H9 (cell line): ENCODE data around the gene NLGN4X. TPM values are rescaled to one million over a fixed set of nuclear protein-coding genes. Genes with fewer than 3 reads are reported as not detected.

Experiments used
- DNase-seq: peaks from one replicate; pipeline ENCODE4 v3.0.0-alpha.2; 2017
- H2AFZ ChIP-seq: one replicate; pipeline ENCODE4 v1.6.1; 2013; ENCODE audit warnings: mild to moderate bottlenecking, low read length, control low read depth, moderate library complexity
- H2AK5ac ChIP-seq: 2 replicates; pipeline ENCODE4 v1.6.1; 2013; ENCODE audit warnings: low read length, control low read depth, mixed read lengths; ENCODE audit not compliant: insufficient read length
- H2BK120ac ChIP-seq: one replicate; pipeline ENCODE4 v1.6.1; 2013; ENCODE audit warnings: low read depth, mild to moderate bottlenecking, low read length, control low read depth, inconsistent platforms; ENCODE audit not compliant: poor library complexity, severe bottlenecking
- H2BK12ac ChIP-seq: 2 replicates; pipeline ENCODE4 v1.6.1; 2013; ENCODE audit warnings: low read length, control low read depth, mixed read lengths, low read depth; ENCODE audit not compliant: insufficient read length
- H2BK15ac ChIP-seq: 2 replicates; pipeline ENCODE4 v1.6.1; 2013; ENCODE audit warnings: low read depth, low read length, control low read depth
- H2BK20ac ChIP-seq: one replicate; pipeline ENCODE4 v1.6.1; 2013; ENCODE audit warnings: low read depth, mild to moderate bottlenecking, low read length, control low read depth, inconsistent platforms; ENCODE audit not compliant: poor library complexity, severe bottlenecking
- H2BK5ac ChIP-seq: 2 replicates; pipeline ENCODE4 v1.6.1; 2013; ENCODE audit warnings: low read length, control low read depth, mixed read lengths; ENCODE audit not compliant: insufficient read length
- H3K14ac ChIP-seq: 2 replicates; pipeline ENCODE4 v1.6.1; 2013; ENCODE audit warnings: low read length, control low read depth; ENCODE audit not compliant: insufficient read depth
- H3K18ac ChIP-seq: 2 replicates; pipeline ENCODE4 v1.6.1; 2013; ENCODE audit warnings: low read depth, mild to moderate bottlenecking, mixed read lengths, low read length, control low read depth; ENCODE audit not compliant: insufficient read length
- H3K23ac ChIP-seq: 2 replicates; pipeline ENCODE4 v1.6.1; 2013; ENCODE audit warnings: low read length, control low read depth, mixed read lengths, low read depth; ENCODE audit not compliant: insufficient read length
- H3K23me2 ChIP-seq: 2 replicates; pipeline ENCODE4 v1.6.1; 2013; ENCODE audit warnings: low read depth, mild to moderate bottlenecking, mixed read lengths, low read length, control low read depth; ENCODE audit not compliant: insufficient read length, poor library complexity, severe bottlenecking
- H3K27ac ChIP-seq: 2 replicates; pipeline ENCODE4 v1.5.1; 2013; ENCODE audit warnings: low read length, control low read depth, mixed read lengths, low read depth; ENCODE audit not compliant: insufficient read length
- H3K27me3 ChIP-seq: 2 replicates; pipeline ENCODE4 v1.6.1; 2013; ENCODE audit warnings: low read length, control low read depth, inconsistent platforms; ENCODE audit not compliant: insufficient read depth
- H3K4ac ChIP-seq: 2 replicates; pipeline ENCODE4 v1.6.1; 2013; ENCODE audit warnings: low read depth, mild to moderate bottlenecking, control low read depth, inconsistent platforms, low read length, moderate library complexity
- H3K4me1 ChIP-seq: 2 replicates; pipeline ENCODE4 v1.6.1; 2013; ENCODE audit warnings: low read length, control low read depth, inconsistent platforms; ENCODE audit not compliant: insufficient read depth
- H3K4me2 ChIP-seq: 2 replicates; pipeline ENCODE4 v1.6.1; 2013; ENCODE audit warnings: low read length, control low read depth, mixed read lengths; ENCODE audit not compliant: insufficient read length, insufficient read depth
- H3K56ac ChIP-seq: 2 replicates; pipeline ENCODE4 v1.6.1; 2013; ENCODE audit warnings: low read depth, mild to moderate bottlenecking, mixed read lengths, low read length, control low read depth; ENCODE audit not compliant: insufficient read length
- H3K79me1 ChIP-seq: 2 replicates; pipeline ENCODE4 v1.6.1; 2013; ENCODE audit warnings: low read depth, mild to moderate bottlenecking, moderate library complexity, low read length, control low read depth, inconsistent platforms; ENCODE audit not compliant: insufficient read depth, poor library complexity, severe bottlenecking
- H3K79me2 ChIP-seq: 2 replicates; pipeline ENCODE4 v1.6.1; 2013; ENCODE audit warnings: low read length, control low read depth, inconsistent platforms; ENCODE audit not compliant: insufficient read depth
- H3K9ac ChIP-seq: 2 replicates; pipeline ENCODE4 v1.6.1; 2013; ENCODE audit warnings: low read length, control low read depth, mixed read lengths; ENCODE audit not compliant: insufficient read length; ENCODE audit errors: extremely low read depth
- H3K9me3 ChIP-seq: one replicate; pipeline ENCODE4 v1.6.1; 2013; ENCODE audit warnings: low read depth, low read length, inconsistent platforms; ENCODE audit not compliant: control insufficient read depth
- H3T11ph ChIP-seq: one replicate; pipeline ENCODE4 v1.6.1; 2013; ENCODE audit warnings: mild to moderate bottlenecking, low read length, control low read depth, inconsistent platforms
- H4K20me1 ChIP-seq: one replicate; pipeline ENCODE4 v1.6.1; 2013; ENCODE audit not compliant: control insufficient read depth, insufficient read length, insufficient read depth
- H4K5ac ChIP-seq: 2 replicates; pipeline ENCODE4 v1.6.1; 2013; ENCODE audit warnings: low read depth, mild to moderate bottlenecking, mixed read lengths, low read length, control low read depth; ENCODE audit not compliant: insufficient read length
- H4K8ac ChIP-seq: replicated peaks from 2 replicates; pipeline ENCODE4 v1.6.1; 2013; ENCODE audit warnings: low read length, control low read depth, mixed read lengths, low read depth; ENCODE audit not compliant: insufficient read length
- H4K91ac ChIP-seq: 2 replicates; pipeline ENCODE4 v1.6.1; 2013; ENCODE audit warnings: low read depth, mild to moderate bottlenecking, moderate library complexity, mixed read lengths, low read length, control low read depth; ENCODE audit not compliant: insufficient read length
- H3K27ac Mint-ChIP-seq, 3 experiments: 2 replicates in 2 of 3; 3 replicates in 1 of 3; pipeline ENCODE4 v1.8.0; 2020 to 2021; ENCODE audit warnings: mixed read lengths in 3 of 3, mild to moderate bottlenecking in 1 of 3, moderate library complexity in 1 of 3
- H3K27me3 Mint-ChIP-seq: 2 replicates; pipeline ENCODE4 v1.8.0; 2021; ENCODE audit warnings: low read depth, mild to moderate bottlenecking, moderate library complexity, mixed read lengths
- H3K36me3 Mint-ChIP-seq, 3 experiments: 2 replicates in 2 of 3; 3 replicates in 1 of 3; pipeline ENCODE4 v1.8.0; 2020 to 2021; ENCODE audit warnings: low read depth in 3 of 3, mixed read lengths in 3 of 3; ENCODE audit not compliant: insufficient read depth in 1 of 3
- H3K4me1 Mint-ChIP-seq, 2 experiments: 2 replicates each; pipeline ENCODE4 v1.8.0; 2020; ENCODE audit warnings: mixed read lengths in 2 of 2
- H3K4me3 Mint-ChIP-seq, 2 experiments: 2 replicates in 1 of 2; 3 replicates in 1 of 2; pipeline ENCODE4 v1.8.0; 2020 to 2021; ENCODE audit warnings: mild to moderate bottlenecking in 2 of 2, mixed read lengths in 2 of 2, moderate library complexity in 1 of 2
- H3K9me3 Mint-ChIP-seq, 2 experiments: 2 replicates in 1 of 2; 3 replicates in 1 of 2; pipeline ENCODE4 v1.8.0; 2020; ENCODE audit warnings: mild to moderate bottlenecking in 2 of 2, mixed read lengths in 2 of 2, moderate library complexity in 1 of 2
- CTCF ChIP-seq: fragments of 200-600 bp; sonication (generic); conservative IDR thresholded peaks from 3 replicates; pipeline ENCODE4 v1.8.0; 2021; ENCODE audit warnings: antibody characterized with exemption, mild to moderate bottlenecking
- total RNA-seq: library from RNA; stranded (reverse); gene quantifications from 2 replicates; pipeline ENCODE4 v1.2.1, GENCODE V29; 2021

The NLGN4X gene
- total RNA-seq, 1 experiment from 2014 or later: 111 TPM

GRCh38 chrX:6129195-6129594, 99.5 kb downstream of the NLGN4X start:
- H3K27me3 Mint-ChIP-seq: no peaks in the 10 kb centered on the region

More at GRCh38 chrX:6129195-6129594, 99.5 kb downstream of the NLGN4X start:
- no peak overlapping the region for H3T11ph ChIP-seq
- H3K4me1 ChIP-seq: no peaks in the 10 kb centered on the region
- 0 out of 4 replicates have a peak, but pooled peaks cover 0 to 3% of the 10 kb centered on the region in 2 experiments for H3K4me1 Mint-ChIP-seq
- peaks cover 0 to 2% (median under 1%) of the 10 kb centered on the region in 3 experiments; a peak in 3 of 7 replicates for H3K36me3 Mint-ChIP-seq
- no peak overlapping the region for H3K14ac ChIP-seq
- no peaks in the 10 kb centered on the region for H3K9me3 ChIP-seq
- H3K27me3 ChIP-seq: no peaks in the 10 kb centered on the region
- H2BK15ac ChIP-seq: no peak overlapping the region
- H2BK12ac ChIP-seq: no peak overlapping the region
- no peak overlapping the region for H3K18ac ChIP-seq
- no peak overlapping the region for H3K4me2 ChIP-seq
- H3K4me3 Mint-ChIP-seq: no peak overlapping the region
- no peak overlapping the region for H3K27ac ChIP-seq
- H2BK5ac ChIP-seq: no peak overlapping the region
- H3K23ac ChIP-seq: no peak overlapping the region
- no peak overlapping the region for H3K56ac ChIP-seq
- no peak overlapping the region for H2AK5ac ChIP-seq
- no peak overlapping the region for H4K8ac ChIP-seq
- TF ChIP-seq CTCF: no peak
- DNase-seq: no peak
- H4K5ac ChIP-seq: no peak overlapping the region
- no peak overlapping the region for H3K4ac ChIP-seq
- no peaks in the 10 kb centered on the region for H3K9me3 Mint-ChIP-seq
- H3K79me2 ChIP-seq: peaks cover 38% of the 10 kb centered on the region; the same call in 1 of the 2 replicates
- no peaks in the 10 kb centered on the region for H3K23me2 ChIP-seq
- no peak overlapping the region for H2AFZ ChIP-seq
- H3K79me1 ChIP-seq: no peaks in the 10 kb centered on the region
- no peak overlapping the region for H4K91ac ChIP-seq
- H3K27ac Mint-ChIP-seq: no peak overlapping the region
- no peak overlapping the region for H3K9ac ChIP-seq
- no peaks in the 10 kb centered on the region for H4K20me1 ChIP-seq
- no peak overlapping the region for H2BK120ac ChIP-seq
- H2BK20ac ChIP-seq: no peak overlapping the region
